Esophagus squamous epithelium (tissue), 5 donors: ENCODE measurements around the gene CNTD1. TPM values are rescaled to one million over a fixed set of nuclear protein-coding genes. Genes with fewer than 3 reads are reported as not detected.
A peak's percentile ranks its signal among the peaks of the same experiment; 100 is the strongest.

Experiments used
- DNase-seq: peaks from one replicate; lab custom pipeline; 2025; lab: John Stamatoyannopoulos, UW
- H3K27ac ChIP-seq, 4 donors: fragments of 200-600 bp; sonication (generic); one replicate each; pipeline ENCODE4 v1.5.1; 2016 to 2019; ENCODE audit warnings: mild to moderate bottlenecking in 1 of 4
- H3K27me3 ChIP-seq, 4 donors: fragments of 200-600 bp; sonication (generic); 1 replicate in 3 of 4; 2 replicates in 1 of 4; pipeline versions ENCODE4 v1.5.1 to v1.6.0; 2017 to 2021; ENCODE audit warnings: antibody characterized with exemption in 1 of 4
- H3K36me3 ChIP-seq, 3 donors: fragments of 200-600 bp; sonication (generic); one replicate each; pipeline ENCODE4 v1.5.1; 2016 to 2019
- H3K4me1 ChIP-seq, 3 donors: fragments of 200-600 bp; sonication (generic); one replicate each; pipeline ENCODE4 v1.5.1; 2017 to 2019
- H3K4me3 ChIP-seq, 4 donors: fragments of 200-600 bp; sonication (generic); 1 replicate in 3 of 4; 2 replicates in 1 of 4; pipeline ENCODE4 v1.5.1; 2016 to 2019; ENCODE audit warnings: mild to moderate bottlenecking in 2 of 4, moderate library complexity in 1 of 4
- H3K9me3 ChIP-seq, 3 donors: fragments of 200-600 bp; sonication (generic); one replicate each; pipeline ENCODE4 v1.5.1; 2016 to 2019
- POLR2A ChIP-seq, 4 donors: fragments of 450-650 bp; IDR thresholded peaks; one replicate each; pipeline ENCODE4 v1.6.1; 2017; ENCODE audit warnings: antibody characterized with exemption in 4 of 4, mild to moderate bottlenecking in 4 of 4, moderate library complexity in 3 of 4
- WGBS, 2 donors: methylation state at CpG; one replicate each; pipeline ENCODE4 v1.1.5; 2018; 5-methylcytosine and 5-hydroxymethylcytosine counted together
- intact Hi-C: fragments of 100-400 bp; cut with DNase I; formaldehyde crosslinking; loops from one replicate; pipeline ENCODE4 v1.15.0; 2022
- total RNA-seq, 4 donors: library from RNA; depleted of rRNA; stranded (reverse); fragments of >200 nt; gene quantifications; one replicate each; pipeline ENCODE4 v1.1.0, GENCODE V29; 2016
- TF ChIP-seq, protein P1 (sequence below), 6 experiments: fragments of 450-650 bp in 4 of 6; fragments of 200-600 bp in 2 of 6; sonication (generic) in 2 of 6; IDR thresholded peaks; one replicate each; pipeline ENCODE4 v1.5.1; 2016 to 2019; ENCODE audit warnings: antibody characterized with exemption in 6 of 6, mild to moderate bottlenecking in 4 of 6, moderate library complexity in 4 of 6
- donor health status: DM: yes; HTN: yes; CAD: no.

CNTD1 gene
- total RNA-seq, 4 donors from 2014 or later: not detected

DNA sequence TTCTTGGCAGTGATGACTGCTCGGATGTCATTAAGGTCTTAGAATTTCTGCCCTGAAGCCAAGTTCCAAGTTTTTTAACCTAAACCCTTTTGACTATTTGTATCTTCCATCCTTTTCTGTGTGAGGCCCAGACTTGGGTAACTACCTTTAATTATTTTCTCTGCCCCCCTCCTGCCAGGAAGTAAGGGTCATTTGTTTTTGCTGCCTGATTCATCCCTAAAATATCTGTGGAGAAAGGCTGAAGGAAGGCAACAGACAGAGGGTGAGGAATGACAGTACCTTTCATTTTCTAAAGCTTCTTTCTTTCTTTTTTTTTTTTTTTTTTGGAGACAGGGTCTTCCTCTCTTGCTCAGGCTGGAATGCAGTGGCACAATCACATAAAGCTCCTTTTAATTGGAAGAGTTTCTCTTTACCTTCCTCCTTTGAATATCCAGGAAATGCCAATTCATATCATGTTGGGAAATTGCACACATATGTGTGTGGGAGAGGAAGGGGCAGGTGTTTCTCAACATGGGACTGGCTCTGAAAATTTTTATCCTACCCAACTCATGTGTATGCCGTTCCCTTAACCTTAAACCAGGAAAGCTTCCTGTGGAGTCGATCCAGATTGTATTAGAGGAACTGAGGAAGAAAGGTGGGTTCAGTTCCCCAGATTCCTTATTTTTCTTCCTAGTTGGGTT is 24.5 kb upstream of the CNTD1 start:
- H3K4me3 ChIP-seq: peak overlapping the region; percentile 64 to 98 (median 86)
- intact Hi-C loops: no loop called here
- peaks cover 6 to 45% (median 27%) of the 10 kb centered on the region in 3 donors for H3K36me3 ChIP-seq
- no peaks in the 10 kb centered on the region for H3K9me3 ChIP-seq
- no peaks in the 10 kb centered on the region for H3K27me3 ChIP-seq
- no peak for TF ChIP-seq POLR2A (IDR thresholded peaks at IDR 0.05)
- TF ChIP-seq, protein P1, sequence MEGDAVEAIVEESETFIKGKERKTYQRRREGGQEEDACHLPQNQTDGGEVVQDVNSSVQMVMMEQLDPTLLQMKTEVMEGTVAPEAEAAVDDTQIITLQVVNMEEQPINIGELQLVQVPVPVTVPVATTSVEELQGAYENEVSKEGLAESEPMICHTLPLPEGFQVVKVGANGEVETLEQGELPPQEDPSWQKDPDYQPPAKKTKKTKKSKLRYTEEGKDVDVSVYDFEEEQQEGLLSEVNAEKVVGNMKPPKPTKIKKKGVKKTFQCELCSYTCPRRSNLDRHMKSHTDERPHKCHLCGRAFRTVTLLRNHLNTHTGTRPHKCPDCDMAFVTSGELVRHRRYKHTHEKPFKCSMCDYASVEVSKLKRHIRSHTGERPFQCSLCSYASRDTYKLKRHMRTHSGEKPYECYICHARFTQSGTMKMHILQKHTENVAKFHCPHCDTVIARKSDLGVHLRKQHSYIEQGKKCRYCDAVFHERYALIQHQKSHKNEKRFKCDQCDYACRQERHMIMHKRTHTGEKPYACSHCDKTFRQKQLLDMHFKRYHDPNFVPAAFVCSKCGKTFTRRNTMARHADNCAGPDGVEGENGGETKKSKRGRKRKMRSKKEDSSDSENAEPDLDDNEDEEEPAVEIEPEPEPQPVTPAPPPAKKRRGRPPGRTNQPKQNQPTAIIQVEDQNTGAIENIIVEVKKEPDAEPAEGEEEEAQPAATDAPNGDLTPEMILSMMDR (IDR thresholded peaks at IDR 0.05): no peak
- peak overlapping the region; percentile 86 to 94 (median 93) for H3K27ac ChIP-seq
- WGBS, 2 donors: 50 to 62% methylated on average over 3 of the region's 3 CpGs
- H3K4me1 ChIP-seq: peaks cover 8 to 44% (median 10%) of the 10 kb centered on the region in 3 donors
- DNase-seq: no peak

DNA sequence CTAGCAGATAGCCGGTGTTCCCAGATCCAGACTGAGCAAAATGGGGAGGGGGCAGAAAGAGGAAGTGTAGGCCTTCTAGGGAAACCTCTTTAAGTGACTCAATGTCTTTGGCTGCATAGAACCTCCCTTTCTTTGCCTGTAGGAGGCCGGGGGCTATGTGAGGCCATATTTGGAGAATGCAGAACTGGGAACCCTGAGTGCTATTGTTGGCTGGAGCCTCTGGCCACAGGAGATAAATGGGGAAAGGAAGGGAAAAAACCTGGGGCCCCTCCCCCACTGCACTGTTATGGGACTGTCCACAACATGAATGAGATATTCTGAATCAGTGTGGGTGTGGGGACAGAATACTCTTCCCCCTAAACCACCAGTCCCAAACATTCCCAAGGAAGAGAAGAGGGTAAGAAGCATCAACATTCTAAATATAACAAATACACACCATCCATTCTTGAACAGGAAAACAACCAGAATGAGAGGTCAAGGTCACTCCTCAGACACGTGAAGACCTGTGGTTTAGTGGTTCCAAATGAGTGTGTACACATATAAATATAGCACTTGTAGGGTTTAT is 23.0 kb upstream of the CNTD1 start:
- Histone ChIP-seq H3K4me3 (no peak overlapping the region), H3K36me3 (peaks cover 6 to 53% (median 30%) of the 10 kb centered on the region in 3 donors), H3K9me3 (no peaks in the 10 kb centered on the region), H3K27me3 (peaks cover 0 to 6% (median under 1%) of the 10 kb centered on the region in 4 donors), H3K4me1 (peaks cover 11 to 58% (median 16%) of the 10 kb centered on the region in 3 donors), H3K27ac (peak overlapping the region in 2 of 4 donors; percentile 19 to 23)
- DNase-seq: no peak
- no peak for TF ChIP-seq POLR2A (IDR thresholded peaks at IDR 0.05)
- intact Hi-C loops: no loop called here
- WGBS, 2 donors: 59 to 72% methylated on average over 3 of the region's 3 CpGs

DNA sequence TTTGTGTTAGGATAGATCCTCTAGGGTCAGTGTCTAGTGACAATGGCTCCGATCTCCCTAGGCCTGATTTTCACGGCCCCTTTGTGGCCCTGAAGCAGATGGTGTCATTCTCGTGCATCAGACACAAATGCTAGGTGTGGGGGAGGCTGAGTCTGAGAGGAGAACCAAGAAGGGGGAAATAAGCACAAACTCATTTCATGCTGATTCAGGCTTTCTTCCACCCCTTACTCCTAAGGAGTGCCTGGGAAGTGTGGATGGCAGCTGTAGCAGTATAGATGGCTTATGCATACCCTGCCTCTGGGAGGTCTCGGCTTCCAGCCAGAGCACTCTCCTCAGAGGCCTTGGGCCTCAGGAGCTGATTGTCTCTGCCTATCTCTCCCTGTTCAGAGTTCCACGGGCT is 20.1 kb upstream of the CNTD1 start:
- peak overlapping the region in 2 of 4 donors; percentile 46 to 65 for H3K27ac ChIP-seq
- TF ChIP-seq, protein P1 (IDR thresholded peaks at IDR 0.05): no peak
- no peak for TF ChIP-seq POLR2A (IDR thresholded peaks at IDR 0.05)
- intact Hi-C loops: no loop called here
- H3K27me3 ChIP-seq: peaks cover 0 to 35% (median 14%) of the 10 kb centered on the region in 4 donors
- H3K4me3 ChIP-seq: no peak overlapping the region
- WGBS, 2 donors: 86 to 95% methylated on average over 5 of the region's 5 CpGs
- no peaks in the 10 kb centered on the region for H3K9me3 ChIP-seq
- peaks cover 6 to 54% (median 30%) of the 10 kb centered on the region in 3 donors for H3K36me3 ChIP-seq
- H3K4me1 ChIP-seq: peaks cover 16 to 80% (median 18%) of the 10 kb centered on the region in 3 donors
- no peak for DNase-seq

DNA sequence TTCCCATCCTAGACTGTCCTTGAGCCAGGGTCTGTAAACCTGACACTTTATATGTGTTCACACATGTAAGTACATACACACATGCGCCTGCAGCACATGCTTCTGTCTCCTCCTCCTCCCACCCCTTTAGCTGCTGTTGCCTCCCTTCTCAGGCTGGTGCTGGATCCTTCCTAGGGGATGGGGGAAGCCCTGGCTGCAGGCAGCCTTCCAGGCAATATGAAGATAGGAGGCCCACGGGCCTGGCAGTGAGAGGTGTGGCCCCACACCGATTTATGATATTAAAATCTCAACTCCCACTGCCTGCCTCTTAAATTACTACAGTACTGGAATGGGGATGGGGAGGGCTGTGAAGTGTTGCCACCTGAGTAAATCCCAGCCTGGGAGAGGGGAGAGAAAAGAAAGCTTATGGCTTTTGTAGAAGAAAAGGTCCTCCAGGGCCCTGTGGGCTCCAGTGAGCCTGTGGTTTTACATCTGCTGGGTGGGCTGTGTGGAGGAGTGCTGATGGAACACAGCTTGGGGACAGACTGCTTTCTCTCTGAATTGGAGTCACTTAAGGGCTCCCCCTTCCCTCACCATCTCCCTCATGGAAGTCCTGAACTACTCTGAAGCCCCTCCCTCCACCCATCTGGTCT is 19.2 kb upstream of the CNTD1 start:
- DNase-seq: no peak
- WGBS, 2 donors: 72 to 92% methylated on average over 1 to 2 of the region's 3 CpGs
- H3K4me1 ChIP-seq: peaks cover 11 to 80% (median 15%) of the 10 kb centered on the region in 3 donors
- peaks cover 0 to 44% (median 17%) of the 10 kb centered on the region in 4 donors for H3K27me3 ChIP-seq
- TF ChIP-seq POLR2A (IDR thresholded peaks at IDR 0.05): no peak
- TF ChIP-seq, protein P1 (IDR thresholded peaks at IDR 0.05): no peak
- H3K4me3 ChIP-seq: no peak overlapping the region
- H3K27ac ChIP-seq: peak overlapping the region in 1 of 4 donors; percentile 46
- peaks cover 6 to 62% (median 30%) of the 10 kb centered on the region in 3 donors for H3K36me3 ChIP-seq
- H3K9me3 ChIP-seq: no peaks in the 10 kb centered on the region
- intact Hi-C loops: no loop called here

DNA sequence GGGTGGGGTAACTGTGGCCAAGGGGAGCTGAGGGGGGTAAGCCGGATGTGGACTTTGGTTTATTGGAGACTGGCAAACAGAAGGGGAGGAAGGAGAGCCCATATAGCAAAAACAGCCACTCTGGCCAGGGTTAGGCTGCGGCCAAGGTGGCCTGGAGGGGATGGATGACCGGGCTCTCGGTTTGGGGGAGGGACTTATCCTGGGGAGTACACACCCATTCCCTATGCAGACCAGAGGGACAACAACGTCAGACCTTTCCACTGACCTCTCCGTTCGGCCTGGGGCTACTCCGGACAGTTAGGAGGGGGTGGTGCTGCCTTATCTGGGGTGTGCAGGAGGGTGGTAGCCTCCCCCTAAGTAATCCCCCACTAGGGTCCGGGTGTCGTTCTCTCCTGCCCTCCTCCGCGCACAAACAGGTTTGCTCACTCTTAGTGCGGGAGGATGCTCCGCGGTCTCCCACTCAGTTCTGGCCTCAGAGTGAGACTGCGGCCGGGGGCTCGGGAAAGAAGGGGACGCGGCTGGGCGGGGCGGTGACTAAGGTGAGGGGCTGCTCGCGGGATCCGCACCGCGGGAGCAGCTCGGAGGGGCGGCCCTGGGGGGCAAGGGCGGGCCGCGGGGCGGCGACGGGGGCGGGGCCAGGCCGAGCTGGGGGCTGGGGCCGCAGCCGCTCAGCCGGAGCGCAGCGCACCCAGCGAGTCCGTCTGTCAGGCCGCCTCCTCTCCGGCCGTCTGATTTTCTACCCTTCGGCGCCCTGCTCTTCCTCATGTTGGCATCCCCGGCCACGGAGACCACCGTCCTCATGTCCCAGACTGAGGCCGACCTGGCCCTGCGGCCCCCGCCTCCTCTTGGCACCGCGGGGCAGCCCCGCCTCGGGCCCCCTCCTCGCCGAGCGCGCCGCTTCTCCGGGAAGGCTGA is 18.5 kb upstream of the CNTD1 start, which contains the start of gene WNK4:
WNK4 (plus strand) TSS at position 675 of the 915 bp plus-strand sequence; CDS start at position 764, 89 bp downstream.
- Histone ChIP-seq H3K27me3 (peaks cover 0 to 52% (median 19%) of the 10 kb centered on the region in 4 donors), H3K9me3 (no peaks in the 10 kb centered on the region), H3K27ac (peak within 1 kb of the TSS in 3 of 4 donors; percentile 18 to 59 (median 57)), H3K4me3 (peak within 1 kb of the TSS; percentile 26 to 65 (median 48)), H3K4me1 (peaks cover 8 to 80% (median 13%) of the 10 kb centered on the region in 3 donors), H3K36me3 (peaks cover 6 to 65% (median 30%) of the 10 kb centered on the region in 3 donors)
- no peak for TF ChIP-seq POLR2A (IDR thresholded peaks at IDR 0.05)
- TF ChIP-seq, protein P1 (IDR thresholded peaks at IDR 0.05): no peak
- intact Hi-C loops: no loop called here
- 33 to 45% methylated on average over 5 to 14 of the region's 65 CpGs for WGBS, 2 donors
- no peak for DNase-seq
